Lower lobe of right lung (tissue), 2 donors: ENCODE results near the gene VRK1. TPM values are rescaled to one million over a fixed set of nuclear protein-coding genes. Genes with fewer than 3 reads are reported as not detected.

Experiments
- ATAC-seq, 2 donors: fragments of 200-7000 bp; cut with Tn5 transposase; one replicate each; pipeline ENCODE4 v1.9.1; 2020 to 2022; ENCODE audit warnings: mild to moderate bottlenecking in 2 of 2, moderate library complexity in 2 of 2
- DNase-seq: peaks from one replicate; pipeline ENCODE4 v3.0.0-alpha.2; 2020
- H3K27ac ChIP-seq: fragments of 200-600 bp; one replicate; pipeline ENCODE4 v1.8.0; 2022
- H3K27me3 ChIP-seq: fragments of 200-600 bp; one replicate; pipeline ENCODE4 v1.8.0; 2022; ENCODE audit warnings: low read depth
- H3K36me3 ChIP-seq: fragments of 200-600 bp; one replicate; pipeline ENCODE4 v1.8.0; 2022; ENCODE audit warnings: mild to moderate bottlenecking
- H3K4me1 ChIP-seq: fragments of 200-600 bp; one replicate; pipeline ENCODE4 v1.8.0; 2022
- H3K4me3 ChIP-seq: fragments of 200-600 bp; one replicate; pipeline ENCODE4 v1.8.0; 2022; ENCODE audit warnings: mild to moderate bottlenecking
- H3K9me3 ChIP-seq: fragments of 200-600 bp; one replicate; pipeline ENCODE4 v1.8.0; 2022
- intact Hi-C: fragments of 100-400 bp; cut with DNase I; formaldehyde crosslinking; loops from one replicate; pipeline ENCODE4 v1.11.0; 2022
- total RNA-seq: library from RNA; stranded (reverse); fragmentation: NEBNext Ultra II Directional; extraction: Animal tissue kit (Norgen Biotek cat#: 25700); gene quantifications from one replicate; pipeline ENCODE4 v1.2.1, GENCODE V29; 2021
- TF ChIP-seq, protein P1 (sequence below): fragments of 200-600 bp; IDR thresholded peaks from one replicate; pipeline ENCODE4 v1.8.0; 2022; ENCODE audit warnings: antibody characterized with exemption, mild to moderate bottlenecking
- donor health status: DM: no; HTN: yes; CAD: no; lungs with severe emphysema.

Gene VRK1
- total RNA-seq, 1 donor from 2014 or later = 9.5 TPM

DNA sequence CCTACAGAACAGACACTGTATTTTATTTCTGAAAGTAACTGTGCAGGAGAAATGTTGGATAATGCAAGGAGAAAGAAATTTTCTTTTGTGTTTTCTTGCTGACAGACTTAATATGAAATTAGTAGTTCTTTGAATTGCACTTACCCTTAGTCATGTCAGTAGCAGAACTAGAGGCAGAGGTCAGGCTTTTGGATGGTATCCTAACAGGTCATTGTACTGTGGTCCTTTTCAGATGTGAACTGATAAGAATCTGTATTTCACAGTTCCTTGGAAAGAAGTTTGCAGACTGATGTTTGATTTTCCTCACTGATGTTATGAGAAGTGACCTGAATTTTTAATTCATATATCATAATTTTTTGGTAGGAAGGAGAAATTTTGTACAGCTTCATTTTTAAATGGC, 46.0 kb downstream of the VRK1 start:
- peaks cover 11% of the 10 kb centered on the region for H3K36me3 ChIP-seq
- intact Hi-C loops = no loop called here
- TF ChIP-seq, protein P1, sequence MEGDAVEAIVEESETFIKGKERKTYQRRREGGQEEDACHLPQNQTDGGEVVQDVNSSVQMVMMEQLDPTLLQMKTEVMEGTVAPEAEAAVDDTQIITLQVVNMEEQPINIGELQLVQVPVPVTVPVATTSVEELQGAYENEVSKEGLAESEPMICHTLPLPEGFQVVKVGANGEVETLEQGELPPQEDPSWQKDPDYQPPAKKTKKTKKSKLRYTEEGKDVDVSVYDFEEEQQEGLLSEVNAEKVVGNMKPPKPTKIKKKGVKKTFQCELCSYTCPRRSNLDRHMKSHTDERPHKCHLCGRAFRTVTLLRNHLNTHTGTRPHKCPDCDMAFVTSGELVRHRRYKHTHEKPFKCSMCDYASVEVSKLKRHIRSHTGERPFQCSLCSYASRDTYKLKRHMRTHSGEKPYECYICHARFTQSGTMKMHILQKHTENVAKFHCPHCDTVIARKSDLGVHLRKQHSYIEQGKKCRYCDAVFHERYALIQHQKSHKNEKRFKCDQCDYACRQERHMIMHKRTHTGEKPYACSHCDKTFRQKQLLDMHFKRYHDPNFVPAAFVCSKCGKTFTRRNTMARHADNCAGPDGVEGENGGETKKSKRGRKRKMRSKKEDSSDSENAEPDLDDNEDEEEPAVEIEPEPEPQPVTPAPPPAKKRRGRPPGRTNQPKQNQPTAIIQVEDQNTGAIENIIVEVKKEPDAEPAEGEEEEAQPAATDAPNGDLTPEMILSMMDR = no peak
- no peak overlapping the region for H3K27ac ChIP-seq
- no peak for ATAC-seq
- no peak overlapping the region for H3K4me3 ChIP-seq
- H3K27me3 ChIP-seq = no peaks in the 10 kb centered on the region
- no peaks in the 10 kb centered on the region for H3K9me3 ChIP-seq
- no peak for DNase-seq
- no peaks in the 10 kb centered on the region for H3K4me1 ChIP-seq

DNA sequence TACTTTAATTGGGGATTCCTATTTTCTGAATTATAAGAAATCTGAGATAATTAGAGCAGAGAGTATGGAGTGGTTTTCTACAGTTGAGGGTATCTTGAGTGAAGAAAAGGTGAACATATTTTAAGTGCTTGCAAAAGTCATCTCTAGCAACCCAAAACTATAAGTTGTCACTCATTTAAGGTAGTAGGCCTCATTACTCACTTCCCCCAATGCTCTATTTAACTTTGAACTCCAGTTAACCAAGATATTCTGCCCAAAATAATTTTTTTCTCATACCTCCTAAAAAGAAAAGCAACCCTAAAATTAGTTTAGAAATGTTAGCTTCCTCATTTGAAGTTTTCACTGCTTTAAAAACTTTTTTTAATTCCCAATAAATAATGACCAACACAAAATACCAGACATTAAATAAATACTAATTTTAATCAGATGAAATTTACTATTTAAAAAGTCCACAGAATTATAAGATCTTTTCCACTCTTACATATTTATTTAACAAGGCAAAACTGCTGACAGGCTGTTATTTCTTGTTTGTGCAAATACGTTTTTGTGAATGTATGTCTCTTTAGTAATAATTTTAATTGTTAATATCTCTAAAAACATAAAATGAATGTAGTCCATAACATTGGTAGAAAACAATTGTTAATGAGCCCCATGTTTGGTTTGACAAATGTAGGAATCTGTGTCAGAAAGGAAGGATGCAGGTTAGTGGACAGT, 47.8 kb downstream of the VRK1 start:
- no peak overlapping the region for H3K27ac ChIP-seq
- DNase-seq (no peak), ATAC-seq (no peak)
- H3K36me3 ChIP-seq = peaks cover 14% of the 10 kb centered on the region
- no peak overlapping the region for H3K4me3 ChIP-seq
- no peaks in the 10 kb centered on the region for H3K27me3 ChIP-seq
- no peaks in the 10 kb centered on the region for H3K4me1 ChIP-seq
- TF ChIP-seq, protein P1 = no peak
- H3K9me3 ChIP-seq = no peaks in the 10 kb centered on the region
- intact Hi-C loops = no loop called here

DNA sequence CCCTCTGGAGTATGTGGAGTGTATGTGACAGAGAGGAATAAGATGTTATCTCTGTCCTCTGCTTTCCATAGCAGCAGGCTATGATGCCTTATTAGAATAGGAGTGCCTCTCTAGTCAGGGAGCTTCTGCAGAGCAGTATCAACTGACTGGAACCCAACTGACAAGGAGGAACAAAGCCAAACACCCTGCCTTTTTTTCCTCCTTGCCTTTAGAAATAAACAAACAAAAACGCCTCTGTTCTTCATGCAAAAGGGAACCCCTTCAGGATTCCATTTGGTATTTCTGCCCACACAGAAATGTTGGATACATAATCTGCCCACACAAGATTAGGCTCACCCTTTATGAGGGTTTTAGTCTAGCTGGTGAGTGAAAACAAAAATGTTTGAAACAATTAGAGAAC, 50.3 kb downstream of the VRK1 start:
- TF ChIP-seq, protein P1 = no peak
- Histone ChIP-seq H3K4me3 (no peak overlapping the region), H3K27me3 (no peaks in the 10 kb centered on the region), H3K9me3 (no peaks in the 10 kb centered on the region), H3K27ac (no peak overlapping the region), H3K36me3 (peaks cover 14% of the 10 kb centered on the region), H3K4me1 (no peaks in the 10 kb centered on the region)
- ATAC-seq (no peak), DNase-seq (no peak)
- intact Hi-C loops = no loop called here

DNA sequence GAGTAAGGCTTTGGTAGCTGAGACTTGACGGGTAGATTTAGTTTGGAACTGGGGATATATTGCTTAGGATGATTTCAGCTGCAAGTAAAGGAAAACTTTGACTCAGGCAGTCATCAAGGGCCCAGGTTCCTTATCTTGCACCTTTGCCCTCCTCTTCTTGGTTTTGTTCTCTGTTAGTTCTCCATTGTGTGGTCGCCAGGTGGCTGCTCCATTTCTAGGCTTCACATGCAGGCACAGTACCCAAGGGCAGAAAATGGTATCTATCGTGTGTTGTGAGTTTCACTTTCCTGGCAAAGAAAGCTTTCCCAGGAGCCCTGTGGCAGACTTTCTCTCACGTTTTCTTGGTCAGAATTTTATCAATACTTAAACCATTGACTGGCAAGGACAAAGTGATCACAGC, 50.8 kb downstream of the VRK1 start:
- intact Hi-C loops = no loop called here
- ATAC-seq (no peak), DNase-seq (no peak)
- H3K27ac ChIP-seq = no peak overlapping the region
- no peaks in the 10 kb centered on the region for H3K4me1 ChIP-seq
- no peak overlapping the region for H3K4me3 ChIP-seq
- H3K36me3 ChIP-seq = peaks cover 14% of the 10 kb centered on the region
- H3K27me3 ChIP-seq = no peaks in the 10 kb centered on the region
- TF ChIP-seq, protein P1 = no peak
- no peaks in the 10 kb centered on the region for H3K9me3 ChIP-seq

DNA sequence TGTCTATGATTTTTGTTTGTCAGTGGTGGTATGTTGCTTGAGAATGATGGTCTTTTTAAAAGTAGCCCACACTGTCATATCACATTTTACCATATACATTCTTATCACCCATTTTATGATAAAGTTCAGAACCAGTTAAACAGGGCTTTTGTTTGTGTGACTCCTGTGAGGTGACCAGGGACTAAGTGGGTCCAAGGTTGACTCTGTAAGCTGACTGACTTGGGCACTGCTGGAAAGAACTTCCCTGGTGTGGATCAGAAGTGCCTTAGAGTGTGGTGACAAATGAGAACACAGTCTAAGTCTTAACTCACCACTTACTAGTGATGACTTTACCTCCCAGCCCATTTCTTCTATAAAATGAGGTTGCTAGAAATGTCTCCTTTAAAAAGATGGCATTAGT, 52.6 kb downstream of the VRK1 start:
- no peaks in the 10 kb centered on the region for H3K27me3 ChIP-seq
- peaks cover 14% of the 10 kb centered on the region for H3K36me3 ChIP-seq
- intact Hi-C loops = no loop called here
- ATAC-seq = no peak
- no peaks in the 10 kb centered on the region for H3K4me1 ChIP-seq
- no peak for DNase-seq
- no peak overlapping the region for H3K4me3 ChIP-seq
- no peak overlapping the region for H3K27ac ChIP-seq
- TF ChIP-seq, protein P1 = no peak
- H3K9me3 ChIP-seq = no peaks in the 10 kb centered on the region
